WTC11 (cell line): ENCODE data around the gene DRC3. TPM values are rescaled to one million over a fixed set of nuclear protein-coding genes. Genes with fewer than 3 reads are reported as not detected.

Source experiments
- ATAC-seq: fragments of 200-7000 bp; cut with Tn5 transposase; 2 replicates; pipeline ENCODE4 v1.10.0; 2021; ENCODE audit warnings: mild to moderate bottlenecking, moderate library complexity
- CTCF ChIA-PET: fragments of 300-600 bp; sonication (Branson Sonifier 250); formaldehyde crosslinking; loops from one replicate; lab custom pipeline; 2021; ENCODE audit warnings: antibody characterized with exemption; lab: Charles Lee
- POLR2A ChIA-PET: fragments of 350-600 bp; sonication (Branson Sonifier 250); formaldehyde crosslinking; loops from one replicate; lab custom pipeline; 2021; ENCODE audit warnings: antibody characterized with exemption; lab: Charles Lee
- DNase-seq: peaks from one replicate; pipeline ENCODE4 v3.0.0; 2021; ENCODE audit warnings: low spot score
- H3K27ac Mint-ChIP-seq: 2 replicates; pipeline ENCODE4 v1.8.0; 2021; ENCODE audit warnings: mixed read lengths
- H3K27me3 Mint-ChIP-seq: 2 replicates; pipeline ENCODE4 v1.8.0; 2021; ENCODE audit warnings: low read depth, mild to moderate bottlenecking, moderate library complexity, mixed read lengths
- H3K36me3 Mint-ChIP-seq: 2 replicates; pipeline ENCODE4 v1.8.0; 2021; ENCODE audit warnings: mixed read lengths
- H3K4me1 Mint-ChIP-seq: 2 replicates; pipeline ENCODE4 v1.8.0; 2022; ENCODE audit warnings: mixed read lengths
- H3K4me3 Mint-ChIP-seq: 2 replicates; pipeline ENCODE4 v1.8.0; 2021; ENCODE audit warnings: mild to moderate bottlenecking, moderate library complexity, mixed read lengths
- H3K9me3 Mint-ChIP-seq: 2 replicates; pipeline ENCODE4 v1.8.0; 2021; ENCODE audit warnings: mixed read lengths
- ATF1 ChIP-seq: sonication (generic); formaldehyde crosslinking; IDR thresholded peaks from 2 replicates; pipeline ENCODE4 v1.8.1; 2023; ENCODE audit warnings: mild to moderate bottlenecking, moderate library complexity, missing genetic modification reagents
- FOXJ3 ChIP-seq: sonication (generic); formaldehyde crosslinking; IDR thresholded peaks from 2 replicates; pipeline ENCODE4 v1.9.0; 2021; ENCODE audit warnings: missing genetic modification reagents, mild to moderate bottlenecking, borderline replicate concordance
- NR3C1 ChIP-seq: sonication (generic); formaldehyde crosslinking; conservative IDR thresholded peaks from 2 replicates; pipeline ENCODE4 v1.8.1; 2023; ENCODE audit warnings: low read depth, mild to moderate bottlenecking, missing genetic modification reagents
- RORB ChIP-seq: fragments of 250-450 bp; sonication (Bioruptor Pico); IDR thresholded peaks from 2 replicates; pipeline ENCODE4 v1.9.0; 2021; ENCODE audit warnings: mild to moderate bottlenecking
- SMAD4 ChIP-seq: sonication (generic); formaldehyde crosslinking; IDR thresholded peaks from 2 replicates; pipeline ENCODE4 v1.8.0; 2022; ENCODE audit warnings: mild to moderate bottlenecking, missing genetic modification reagents
- ZBTB21 ChIP-seq: sonication (generic); formaldehyde crosslinking; IDR thresholded peaks from 2 replicates; pipeline ENCODE4 v1.8.1; 2023; ENCODE audit warnings: mild to moderate bottlenecking, missing genetic modification reagents, borderline replicate concordance
- ZNF232 ChIP-seq: sonication (generic); formaldehyde crosslinking; IDR thresholded peaks from 2 replicates; pipeline ENCODE4 v1.8.0; 2022; ENCODE audit warnings: mild to moderate bottlenecking, missing genetic modification reagents
- ZNF416 ChIP-seq: fragments of 250-450 bp; sonication (Bioruptor Pico); IDR thresholded peaks from 2 replicates; pipeline ENCODE4 v1.9.0; 2021; ENCODE audit warnings: mild to moderate bottlenecking, inconsistent platforms
- ZNF671 ChIP-seq: fragments of 250-450 bp; sonication (Bioruptor Pico); IDR thresholded peaks from 2 replicates; pipeline ENCODE4 v1.8.0; 2021; ENCODE audit warnings: mild to moderate bottlenecking
- total RNA-seq: library from RNA; stranded (reverse); gene quantifications from 3 replicates; pipeline ENCODE4 v1.2.3, GENCODE V29; 2021
- TF ChIP-seq, protein P1 (sequence below): sonication (generic); formaldehyde crosslinking; IDR thresholded peaks from 2 replicates; pipeline ENCODE4 v1.8.1; 2023; ENCODE audit warnings: mild to moderate bottlenecking, missing genetic modification reagents, borderline replicate concordance
- TF ChIP-seq, protein P2 (sequence below): fragments of 250-450 bp; sonication (Bioruptor Pico); IDR thresholded peaks from 2 replicates; pipeline ENCODE4 v1.9.0; 2021; ENCODE audit warnings: mild to moderate bottlenecking, borderline replicate concordance
- TF ChIP-seq, protein P3 (sequence below): sonication (generic); formaldehyde crosslinking; IDR thresholded peaks from 2 replicates; pipeline ENCODE4 v1.8.1; 2023; ENCODE audit warnings: mild to moderate bottlenecking, moderate library complexity, missing genetic modification reagents
- TF ChIP-seq, protein P4 (sequence below): sonication (generic); formaldehyde crosslinking; IDR thresholded peaks from 2 replicates; pipeline ENCODE4 v1.8.0; 2022; ENCODE audit warnings: mild to moderate bottlenecking, missing genetic modification reagents

The DRC3 gene
- total RNA-seq, 1 experiment from 2014 or later, result 0.42 TPM

DNA sequence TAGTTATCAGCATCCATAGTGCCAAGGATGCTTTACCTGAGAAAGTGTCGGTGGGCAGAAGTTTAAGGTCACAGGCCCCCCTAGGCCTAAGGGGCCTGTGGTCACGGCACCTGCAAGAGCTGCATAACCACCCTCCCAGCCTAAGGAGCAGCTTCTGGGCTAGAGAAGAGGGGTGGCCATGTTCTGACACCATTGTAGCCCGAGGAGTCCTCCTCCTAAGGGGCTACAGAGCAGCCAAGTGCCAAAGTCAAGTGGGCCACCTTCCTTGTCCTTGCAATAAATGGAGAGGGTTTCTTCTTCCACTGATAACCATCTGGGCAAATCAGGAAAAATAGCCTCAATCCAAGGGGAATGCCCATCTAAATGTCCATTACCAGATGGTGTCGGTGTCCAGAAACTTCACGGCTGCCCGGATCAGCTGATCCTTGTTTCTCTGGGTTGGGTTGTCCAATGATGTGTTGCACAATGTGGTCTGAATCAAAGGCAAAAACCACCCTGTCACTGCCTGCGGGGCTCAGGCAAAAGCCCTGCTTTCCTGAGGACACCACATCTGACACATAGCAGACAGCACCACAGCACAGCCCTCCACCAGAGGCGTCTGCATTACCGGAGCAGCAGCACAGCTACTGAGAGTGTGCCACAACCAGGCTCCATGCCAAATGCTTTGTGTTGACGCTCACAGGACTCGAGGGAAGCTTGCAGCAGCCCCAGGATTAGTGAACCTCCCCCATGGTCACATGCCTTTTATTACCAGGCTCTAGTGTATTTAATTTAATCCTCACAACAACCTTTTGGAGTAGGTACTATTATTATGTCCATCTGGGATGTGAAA, 53.5 kb downstream of the DRC3 start:
- Mint-ChIP-seq H3K27me3 (no peaks in the 10 kb centered on the region), H3K4me1 (no peaks in the 10 kb centered on the region), H3K9me3 (no peaks in the 10 kb centered on the region), H3K36me3 (no peaks in the 10 kb centered on the region), H3K27ac (no peak overlapping the region), H3K4me3 (no peak overlapping the region)
- no peak for TF ChIP-seq NR3C1 (CRISPR knock-in tag)
- TF ChIP-seq ZBTB21 (CRISPR knock-in tag), result no peak
- ATAC-seq (no peak), DNase-seq (no peak)
- ChIA-PET CTCF (interaction anchor here (0.6 to 2.0 kb wide), 4 partner anchors 7 to 138 kb away, joined by 3 to 5 read pairs (median 4); no protein-coding TSS in a partner anchor), POLR2A (no interaction called here)

DNA sequence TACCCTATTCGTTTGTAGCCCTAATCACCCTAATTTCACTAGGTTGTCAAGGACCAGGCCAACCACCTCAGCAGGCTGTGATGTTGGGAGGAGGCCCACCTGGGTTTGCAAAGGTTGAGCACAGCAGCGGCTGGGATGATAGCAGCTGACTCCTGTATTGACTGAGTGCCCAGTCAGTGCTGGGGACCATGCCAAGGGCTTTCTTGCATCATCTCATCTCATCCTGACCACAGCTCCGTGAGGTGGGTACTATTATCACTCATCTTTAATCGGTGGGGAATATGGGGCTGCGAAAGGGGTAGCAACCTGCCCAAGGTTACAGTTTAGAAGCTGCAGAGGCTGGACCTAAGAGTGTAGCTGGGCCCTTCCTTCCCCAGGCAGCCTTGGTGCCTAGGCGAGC, 54.6 kb downstream of the DRC3 start:
- Mint-ChIP-seq H3K9me3 (no peaks in the 10 kb centered on the region), H3K4me1 (no peaks in the 10 kb centered on the region), H3K27ac (no peak overlapping the region), H3K4me3 (no peak overlapping the region), H3K36me3 (no peaks in the 10 kb centered on the region), H3K27me3 (no peaks in the 10 kb centered on the region)
- TF ChIP-seq FOXJ3 (CRISPR knock-in tag) (no peak), ZNF416 (no peak), ZNF671 (CRISPR knock-in tag) (no peak), ATF1 (CRISPR knock-in tag) (no peak)
- TF ChIP-seq, protein P1, sequence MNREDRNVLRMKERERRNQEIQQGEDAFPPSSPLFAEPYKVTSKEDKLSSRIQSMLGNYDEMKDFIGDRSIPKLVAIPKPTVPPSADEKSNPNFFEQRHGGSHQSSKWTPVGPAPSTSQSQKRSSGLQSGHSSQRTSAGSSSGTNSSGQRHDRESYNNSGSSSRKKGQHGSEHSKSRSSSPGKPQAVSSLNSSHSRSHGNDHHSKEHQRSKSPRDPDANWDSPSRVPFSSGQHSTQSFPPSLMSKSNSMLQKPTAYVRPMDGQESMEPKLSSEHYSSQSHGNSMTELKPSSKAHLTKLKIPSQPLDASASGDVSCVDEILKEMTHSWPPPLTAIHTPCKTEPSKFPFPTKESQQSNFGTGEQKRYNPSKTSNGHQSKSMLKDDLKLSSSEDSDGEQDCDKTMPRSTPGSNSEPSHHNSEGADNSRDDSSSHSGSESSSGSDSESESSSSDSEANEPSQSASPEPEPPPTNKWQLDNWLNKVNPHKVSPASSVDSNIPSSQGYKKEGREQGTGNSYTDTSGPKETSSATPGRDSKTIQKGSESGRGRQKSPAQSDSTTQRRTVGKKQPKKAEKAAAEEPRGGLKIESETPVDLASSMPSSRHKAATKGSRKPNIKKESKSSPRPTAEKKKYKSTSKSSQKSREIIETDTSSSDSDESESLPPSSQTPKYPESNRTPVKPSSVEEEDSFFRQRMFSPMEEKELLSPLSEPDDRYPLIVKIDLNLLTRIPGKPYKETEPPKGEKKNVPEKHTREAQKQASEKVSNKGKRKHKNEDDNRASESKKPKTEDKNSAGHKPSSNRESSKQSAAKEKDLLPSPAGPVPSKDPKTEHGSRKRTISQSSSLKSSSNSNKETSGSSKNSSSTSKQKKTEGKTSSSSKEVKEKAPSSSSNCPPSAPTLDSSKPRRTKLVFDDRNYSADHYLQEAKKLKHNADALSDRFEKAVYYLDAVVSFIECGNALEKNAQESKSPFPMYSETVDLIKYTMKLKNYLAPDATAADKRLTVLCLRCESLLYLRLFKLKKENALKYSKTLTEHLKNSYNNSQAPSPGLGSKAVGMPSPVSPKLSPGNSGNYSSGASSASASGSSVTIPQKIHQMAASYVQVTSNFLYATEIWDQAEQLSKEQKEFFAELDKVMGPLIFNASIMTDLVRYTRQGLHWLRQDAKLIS (CRISPR knock-in tag), result no peak
- DNase-seq (no peak), ATAC-seq (no peak)
- CTCF ChIA-PET, result no interaction called here
- POLR2A ChIA-PET, result no interaction called here

DNA sequence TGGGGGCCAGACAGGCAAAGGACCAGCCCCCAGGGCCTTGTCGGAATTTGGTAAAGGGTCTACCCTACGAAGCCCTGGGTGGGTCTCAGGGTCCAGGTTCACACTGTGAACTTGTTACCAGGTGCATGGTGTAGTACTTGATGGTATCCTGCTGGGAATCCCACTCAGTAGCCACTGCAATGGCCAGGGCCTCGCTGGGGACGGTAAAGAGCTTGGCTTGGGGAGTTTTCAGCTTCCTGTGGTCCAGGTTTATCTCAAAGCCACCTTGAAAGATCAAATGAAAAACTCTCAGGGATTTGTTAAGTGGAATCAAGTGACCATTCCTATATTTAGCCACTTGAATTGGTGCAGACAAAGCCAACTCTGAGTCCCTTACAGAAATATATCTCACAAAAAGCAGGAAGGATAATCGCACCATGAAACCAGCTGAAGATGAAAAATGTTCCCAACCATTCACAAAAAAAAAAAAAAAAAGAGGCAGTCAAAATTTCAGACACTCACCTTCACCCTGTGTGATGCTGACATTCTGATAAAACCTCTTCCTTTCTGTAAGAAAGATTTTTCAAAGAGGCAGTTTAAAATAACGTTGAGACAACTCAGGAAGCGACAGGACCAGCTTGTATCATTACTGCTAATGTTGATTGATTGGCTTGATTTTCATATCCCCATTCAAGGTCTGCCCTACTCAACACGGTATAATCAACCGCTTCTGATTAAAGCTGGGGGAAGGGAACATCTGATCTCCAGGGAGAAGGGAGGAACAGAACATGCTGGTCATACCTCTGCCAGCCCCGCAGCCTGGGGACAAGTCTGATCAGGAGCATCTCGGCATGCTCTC, 55.7 kb downstream of the DRC3 start:
- no peaks in the 10 kb centered on the region for H3K4me1 Mint-ChIP-seq
- ChIA-PET CTCF (interaction anchor here (1.1 to 1.3 kb wide), 2 partner anchors 34 to 109 kb away, joined by 4 to 5 read pairs; no protein-coding TSS in a partner anchor), POLR2A (no interaction called here)
- no peak for DNase-seq
- H3K4me3 Mint-ChIP-seq, result no peak overlapping the region
- no peaks in the 10 kb centered on the region for H3K36me3 Mint-ChIP-seq
- H3K9me3 Mint-ChIP-seq, result no peaks in the 10 kb centered on the region
- no peaks in the 10 kb centered on the region for H3K27me3 Mint-ChIP-seq
- TF ChIP-seq, protein P2, sequence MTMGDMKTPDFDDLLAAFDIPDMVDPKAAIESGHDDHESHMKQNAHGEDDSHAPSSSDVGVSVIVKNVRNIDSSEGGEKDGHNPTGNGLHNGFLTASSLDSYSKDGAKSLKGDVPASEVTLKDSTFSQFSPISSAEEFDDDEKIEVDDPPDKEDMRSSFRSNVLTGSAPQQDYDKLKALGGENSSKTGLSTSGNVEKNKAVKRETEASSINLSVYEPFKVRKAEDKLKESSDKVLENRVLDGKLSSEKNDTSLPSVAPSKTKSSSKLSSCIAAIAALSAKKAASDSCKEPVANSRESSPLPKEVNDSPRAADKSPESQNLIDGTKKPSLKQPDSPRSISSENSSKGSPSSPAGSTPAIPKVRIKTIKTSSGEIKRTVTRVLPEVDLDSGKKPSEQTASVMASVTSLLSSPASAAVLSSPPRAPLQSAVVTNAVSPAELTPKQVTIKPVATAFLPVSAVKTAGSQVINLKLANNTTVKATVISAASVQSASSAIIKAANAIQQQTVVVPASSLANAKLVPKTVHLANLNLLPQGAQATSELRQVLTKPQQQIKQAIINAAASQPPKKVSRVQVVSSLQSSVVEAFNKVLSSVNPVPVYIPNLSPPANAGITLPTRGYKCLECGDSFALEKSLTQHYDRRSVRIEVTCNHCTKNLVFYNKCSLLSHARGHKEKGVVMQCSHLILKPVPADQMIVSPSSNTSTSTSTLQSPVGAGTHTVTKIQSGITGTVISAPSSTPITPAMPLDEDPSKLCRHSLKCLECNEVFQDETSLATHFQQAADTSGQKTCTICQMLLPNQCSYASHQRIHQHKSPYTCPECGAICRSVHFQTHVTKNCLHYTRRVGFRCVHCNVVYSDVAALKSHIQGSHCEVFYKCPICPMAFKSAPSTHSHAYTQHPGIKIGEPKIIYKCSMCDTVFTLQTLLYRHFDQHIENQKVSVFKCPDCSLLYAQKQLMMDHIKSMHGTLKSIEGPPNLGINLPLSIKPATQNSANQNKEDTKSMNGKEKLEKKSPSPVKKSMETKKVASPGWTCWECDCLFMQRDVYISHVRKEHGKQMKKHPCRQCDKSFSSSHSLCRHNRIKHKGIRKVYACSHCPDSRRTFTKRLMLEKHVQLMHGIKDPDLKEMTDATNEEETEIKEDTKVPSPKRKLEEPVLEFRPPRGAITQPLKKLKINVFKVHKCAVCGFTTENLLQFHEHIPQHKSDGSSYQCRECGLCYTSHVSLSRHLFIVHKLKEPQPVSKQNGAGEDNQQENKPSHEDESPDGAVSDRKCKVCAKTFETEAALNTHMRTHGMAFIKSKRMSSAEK, result no peak
- TF ChIP-seq RORB (CRISPR knock-in tag), result no peak
- TF ChIP-seq SMAD4 (CRISPR knock-in tag), result no peak
- no peak for TF ChIP-seq ZNF232
- TF ChIP-seq, protein P3, sequence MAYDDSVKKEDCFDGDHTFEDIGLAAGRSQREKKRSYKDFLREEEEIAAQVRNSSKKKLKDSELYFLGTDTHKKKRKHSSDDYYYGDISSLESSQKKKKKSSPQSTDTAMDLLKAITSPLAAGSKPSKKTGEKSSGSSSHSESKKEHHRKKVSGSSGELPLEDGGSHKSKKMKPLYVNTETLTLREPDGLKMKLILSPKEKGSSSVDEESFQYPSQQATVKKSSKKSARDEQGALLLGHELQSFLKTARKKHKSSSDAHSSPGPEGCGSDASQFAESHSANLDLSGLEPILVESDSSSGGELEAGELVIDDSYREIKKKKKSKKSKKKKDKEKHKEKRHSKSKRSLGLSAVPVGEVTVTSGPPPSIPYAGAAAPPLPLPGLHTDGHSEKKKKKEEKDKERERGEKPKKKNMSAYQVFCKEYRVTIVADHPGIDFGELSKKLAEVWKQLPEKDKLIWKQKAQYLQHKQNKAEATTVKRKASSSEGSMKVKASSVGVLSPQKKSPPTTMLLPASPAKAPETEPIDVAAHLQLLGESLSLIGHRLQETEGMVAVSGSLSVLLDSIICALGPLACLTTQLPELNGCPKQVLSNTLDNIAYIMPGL (CRISPR knock-in tag), result no peak
- TF ChIP-seq, protein P4, sequence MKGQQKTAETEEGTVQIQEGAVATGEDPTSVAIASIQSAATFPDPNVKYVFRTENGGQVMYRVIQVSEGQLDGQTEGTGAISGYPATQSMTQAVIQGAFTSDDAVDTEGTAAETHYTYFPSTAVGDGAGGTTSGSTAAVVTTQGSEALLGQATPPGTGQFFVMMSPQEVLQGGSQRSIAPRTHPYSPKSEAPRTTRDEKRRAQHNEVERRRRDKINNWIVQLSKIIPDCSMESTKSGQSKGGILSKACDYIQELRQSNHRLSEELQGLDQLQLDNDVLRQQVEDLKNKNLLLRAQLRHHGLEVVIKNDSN (CRISPR knock-in tag), result no peak
- ATAC-seq, result no peak
- H3K27ac Mint-ChIP-seq, result no peak overlapping the region
